GM12873 (cell line): ENCODE results near the gene ANKRD53.

Source experiments
- CTCF ChIP-seq: IDR thresholded peaks from 2 replicates; pipeline ENCODE4 v1.5.1; 2012; ENCODE audit warnings: low read depth, mild to moderate bottlenecking, moderate library complexity, low read length, control low read depth; ENCODE audit not compliant: insufficient read depth; ENCODE audit errors: missing control alignments

ANKRD53 gene

GRCh38 chr2:70941186-70941585, 37.2 kb upstream of the ANKRD53 start:
- TF ChIP-seq CTCF, result no peak

GRCh38 chr2:70941701-70942100, 36.7 kb upstream of the ANKRD53 start:
- TF ChIP-seq CTCF, result no peak

- no peak for TF ChIP-seq CTCF
Observed at GRCh38 chr2:70942396-70943204, 35.8 kb upstream of the ANKRD53 start.

- TF ChIP-seq CTCF, result no peak
Observed at GRCh38 chr2:70943205-70943871, 35.1 kb upstream of the ANKRD53 start.

GRCh38 chr2:70944111-70944690, 34.2 kb upstream of the ANKRD53 start:
- TF ChIP-seq CTCF, result no peak

- peak; percentile 76 for TF ChIP-seq CTCF
Observed at GRCh38 chr2:70946832-70947442, 31.5 kb upstream of the ANKRD53 start.
